H9 (cell line): ENCODE measurements around the gene SCEL. TPM values are rescaled to one million over a fixed set of nuclear protein-coding genes. Genes with fewer than 3 reads are reported as not detected.
A peak's percentile ranks its signal among the peaks of the same experiment; 100 is the strongest.

Source experiments
- DNase-seq: peaks from one replicate; pipeline ENCODE4 v3.0.0-alpha.2; 2017
- H2AFZ ChIP-seq: one replicate; pipeline ENCODE4 v1.6.1; 2013; ENCODE audit warnings: mild to moderate bottlenecking, low read length, control low read depth, moderate library complexity
- H2AK5ac ChIP-seq: 2 replicates; pipeline ENCODE4 v1.6.1; 2013; ENCODE audit warnings: low read length, control low read depth, mixed read lengths; ENCODE audit not compliant: insufficient read length
- H2BK120ac ChIP-seq: one replicate; pipeline ENCODE4 v1.6.1; 2013; ENCODE audit warnings: low read depth, mild to moderate bottlenecking, low read length, control low read depth, inconsistent platforms; ENCODE audit not compliant: poor library complexity, severe bottlenecking
- H2BK12ac ChIP-seq: 2 replicates; pipeline ENCODE4 v1.6.1; 2013; ENCODE audit warnings: low read length, control low read depth, mixed read lengths, low read depth; ENCODE audit not compliant: insufficient read length
- H2BK15ac ChIP-seq: 2 replicates; pipeline ENCODE4 v1.6.1; 2013; ENCODE audit warnings: low read depth, low read length, control low read depth
- H2BK20ac ChIP-seq: one replicate; pipeline ENCODE4 v1.6.1; 2013; ENCODE audit warnings: low read depth, mild to moderate bottlenecking, low read length, control low read depth, inconsistent platforms; ENCODE audit not compliant: poor library complexity, severe bottlenecking
- H2BK5ac ChIP-seq: 2 replicates; pipeline ENCODE4 v1.6.1; 2013; ENCODE audit warnings: low read length, control low read depth, mixed read lengths; ENCODE audit not compliant: insufficient read length
- H3K14ac ChIP-seq: 2 replicates; pipeline ENCODE4 v1.6.1; 2013; ENCODE audit warnings: low read length, control low read depth; ENCODE audit not compliant: insufficient read depth
- H3K18ac ChIP-seq: 2 replicates; pipeline ENCODE4 v1.6.1; 2013; ENCODE audit warnings: low read depth, mild to moderate bottlenecking, mixed read lengths, low read length, control low read depth; ENCODE audit not compliant: insufficient read length
- H3K23ac ChIP-seq: 2 replicates; pipeline ENCODE4 v1.6.1; 2013; ENCODE audit warnings: low read length, control low read depth, mixed read lengths, low read depth; ENCODE audit not compliant: insufficient read length
- H3K23me2 ChIP-seq: 2 replicates; pipeline ENCODE4 v1.6.1; 2013; ENCODE audit warnings: low read depth, mild to moderate bottlenecking, mixed read lengths, low read length, control low read depth; ENCODE audit not compliant: insufficient read length, poor library complexity, severe bottlenecking
- H3K27ac ChIP-seq: 2 replicates; pipeline ENCODE4 v1.5.1; 2013; ENCODE audit warnings: low read length, control low read depth, mixed read lengths, low read depth; ENCODE audit not compliant: insufficient read length
- H3K27me3 ChIP-seq: 2 replicates; pipeline ENCODE4 v1.6.1; 2013; ENCODE audit warnings: low read length, control low read depth, inconsistent platforms; ENCODE audit not compliant: insufficient read depth
- H3K4ac ChIP-seq: 2 replicates; pipeline ENCODE4 v1.6.1; 2013; ENCODE audit warnings: low read depth, mild to moderate bottlenecking, control low read depth, inconsistent platforms, low read length, moderate library complexity
- H3K4me1 ChIP-seq: 2 replicates; pipeline ENCODE4 v1.6.1; 2013; ENCODE audit warnings: low read length, control low read depth, inconsistent platforms; ENCODE audit not compliant: insufficient read depth
- H3K4me2 ChIP-seq: 2 replicates; pipeline ENCODE4 v1.6.1; 2013; ENCODE audit warnings: low read length, control low read depth, mixed read lengths; ENCODE audit not compliant: insufficient read length, insufficient read depth
- H3K56ac ChIP-seq: 2 replicates; pipeline ENCODE4 v1.6.1; 2013; ENCODE audit warnings: low read depth, mild to moderate bottlenecking, mixed read lengths, low read length, control low read depth; ENCODE audit not compliant: insufficient read length
- H3K79me1 ChIP-seq: 2 replicates; pipeline ENCODE4 v1.6.1; 2013; ENCODE audit warnings: low read depth, mild to moderate bottlenecking, moderate library complexity, low read length, control low read depth, inconsistent platforms; ENCODE audit not compliant: insufficient read depth, poor library complexity, severe bottlenecking
- H3K79me2 ChIP-seq: 2 replicates; pipeline ENCODE4 v1.6.1; 2013; ENCODE audit warnings: low read length, control low read depth, inconsistent platforms; ENCODE audit not compliant: insufficient read depth
- H3K9ac ChIP-seq: 2 replicates; pipeline ENCODE4 v1.6.1; 2013; ENCODE audit warnings: low read length, control low read depth, mixed read lengths; ENCODE audit not compliant: insufficient read length; ENCODE audit errors: extremely low read depth
- H3K9me3 ChIP-seq: one replicate; pipeline ENCODE4 v1.6.1; 2013; ENCODE audit warnings: low read depth, low read length, inconsistent platforms; ENCODE audit not compliant: control insufficient read depth
- H3T11ph ChIP-seq: one replicate; pipeline ENCODE4 v1.6.1; 2013; ENCODE audit warnings: mild to moderate bottlenecking, low read length, control low read depth, inconsistent platforms
- H4K20me1 ChIP-seq: one replicate; pipeline ENCODE4 v1.6.1; 2013; ENCODE audit not compliant: control insufficient read depth, insufficient read length, insufficient read depth
- H4K5ac ChIP-seq: 2 replicates; pipeline ENCODE4 v1.6.1; 2013; ENCODE audit warnings: low read depth, mild to moderate bottlenecking, mixed read lengths, low read length, control low read depth; ENCODE audit not compliant: insufficient read length
- H4K8ac ChIP-seq: replicated peaks from 2 replicates; pipeline ENCODE4 v1.6.1; 2013; ENCODE audit warnings: low read length, control low read depth, mixed read lengths, low read depth; ENCODE audit not compliant: insufficient read length
- H4K91ac ChIP-seq: 2 replicates; pipeline ENCODE4 v1.6.1; 2013; ENCODE audit warnings: low read depth, mild to moderate bottlenecking, moderate library complexity, mixed read lengths, low read length, control low read depth; ENCODE audit not compliant: insufficient read length
- H3K27ac Mint-ChIP-seq, 3 experiments: 2 replicates in 2 of 3; 3 replicates in 1 of 3; pipeline ENCODE4 v1.8.0; 2020 to 2021; ENCODE audit warnings: mixed read lengths in 3 of 3, mild to moderate bottlenecking in 1 of 3, moderate library complexity in 1 of 3
- H3K27me3 Mint-ChIP-seq: 2 replicates; pipeline ENCODE4 v1.8.0; 2021; ENCODE audit warnings: low read depth, mild to moderate bottlenecking, moderate library complexity, mixed read lengths
- H3K36me3 Mint-ChIP-seq, 3 experiments: 2 replicates in 2 of 3; 3 replicates in 1 of 3; pipeline ENCODE4 v1.8.0; 2020 to 2021; ENCODE audit warnings: low read depth in 3 of 3, mixed read lengths in 3 of 3; ENCODE audit not compliant: insufficient read depth in 1 of 3
- H3K4me1 Mint-ChIP-seq, 2 experiments: 2 replicates each; pipeline ENCODE4 v1.8.0; 2020; ENCODE audit warnings: mixed read lengths in 2 of 2
- H3K4me3 Mint-ChIP-seq, 2 experiments: 2 replicates in 1 of 2; 3 replicates in 1 of 2; pipeline ENCODE4 v1.8.0; 2020 to 2021; ENCODE audit warnings: mild to moderate bottlenecking in 2 of 2, mixed read lengths in 2 of 2, moderate library complexity in 1 of 2
- H3K9me3 Mint-ChIP-seq, 2 experiments: 2 replicates in 1 of 2; 3 replicates in 1 of 2; pipeline ENCODE4 v1.8.0; 2020; ENCODE audit warnings: mild to moderate bottlenecking in 2 of 2, mixed read lengths in 2 of 2, moderate library complexity in 1 of 2
- WGBS: extraction: QIAGEN DNeasy Blood & Tissue Kit; methylation state at CpG from one replicate; pipeline ENCODE4 v1.1.7; 2013; ENCODE audit warnings: missing lambda C conversion rate, low lambda C conversion rate, mixed read lengths; ENCODE audit not compliant: insufficient read length; ENCODE audit errors: extremely low coverage; 5-methylcytosine and 5-hydroxymethylcytosine counted together
- total RNA-seq: library from RNA; stranded (reverse); gene quantifications from 2 replicates; pipeline ENCODE4 v1.2.1, GENCODE V29; 2021
- TF ChIP-seq, protein P1 (sequence below): fragments of 200-600 bp; sonication (generic); conservative IDR thresholded peaks from 3 replicates; pipeline ENCODE4 v1.8.0; 2021; ENCODE audit warnings: antibody characterized with exemption, mild to moderate bottlenecking

Gene SCEL
- total RNA-seq, 1 experiment from 2014 or later, result not detected

DNA sequence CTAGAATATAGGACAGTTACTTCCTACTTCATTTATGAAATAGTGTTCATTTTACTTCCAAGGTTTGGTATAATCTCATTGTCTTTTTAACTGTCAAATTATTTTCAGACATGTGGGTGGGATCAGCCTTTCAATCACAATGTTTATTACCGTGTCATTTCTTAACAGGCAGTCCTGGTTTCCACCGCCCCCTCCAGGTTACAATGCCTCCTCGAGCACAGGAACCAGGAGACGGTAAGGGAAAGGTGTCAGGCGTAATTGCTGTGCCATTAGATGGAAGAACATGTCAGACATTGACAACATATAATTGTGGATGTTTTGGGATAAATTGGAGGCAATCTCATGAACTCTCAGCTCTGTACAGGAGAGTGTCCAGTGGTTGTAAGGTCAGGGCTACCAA lies 36.5 kb downstream of the SCEL start:
- WGBS, result no CpG with 5 or more reads among the region's 5 CpGs
- H3K4me3 Mint-ChIP-seq, result no peak overlapping the region
- Histone ChIP-seq H3K27me3 (no peaks in the 10 kb centered on the region), H4K91ac (no peak overlapping the region), H4K20me1 (no peaks in the 10 kb centered on the region), H3K23ac (no peak overlapping the region), H3K27ac (no peak overlapping the region), H3T11ph (no peak overlapping the region), H2BK5ac (no peak overlapping the region), H3K4me2 (no peak overlapping the region), H3K4me1 (no peaks in the 10 kb centered on the region), H2AK5ac (no peak overlapping the region), H3K56ac (no peak overlapping the region), H2BK20ac (no peak overlapping the region), H4K5ac (no peak overlapping the region), H3K79me2 (no peaks in the 10 kb centered on the region), H3K14ac (no peak overlapping the region), H3K79me1 (no peaks in the 10 kb centered on the region), H4K8ac (no peak overlapping the region), H3K18ac (no peak overlapping the region), H3K23me2 (no peaks in the 10 kb centered on the region), H3K9ac (no peak overlapping the region), H3K9me3 (no peaks in the 10 kb centered on the region), H2BK15ac (no peak overlapping the region), H2BK120ac (no peak overlapping the region), H3K4ac (no peak overlapping the region), H2BK12ac (no peak overlapping the region), H2AFZ (no peak overlapping the region)
- peak overlapping the region in 1 of 3 experiments; percentile 67; a peak in 1 of 7 replicates for H3K27ac Mint-ChIP-seq
- no peaks in the 10 kb centered on the region for H3K36me3 Mint-ChIP-seq
- TF ChIP-seq, protein P1, sequence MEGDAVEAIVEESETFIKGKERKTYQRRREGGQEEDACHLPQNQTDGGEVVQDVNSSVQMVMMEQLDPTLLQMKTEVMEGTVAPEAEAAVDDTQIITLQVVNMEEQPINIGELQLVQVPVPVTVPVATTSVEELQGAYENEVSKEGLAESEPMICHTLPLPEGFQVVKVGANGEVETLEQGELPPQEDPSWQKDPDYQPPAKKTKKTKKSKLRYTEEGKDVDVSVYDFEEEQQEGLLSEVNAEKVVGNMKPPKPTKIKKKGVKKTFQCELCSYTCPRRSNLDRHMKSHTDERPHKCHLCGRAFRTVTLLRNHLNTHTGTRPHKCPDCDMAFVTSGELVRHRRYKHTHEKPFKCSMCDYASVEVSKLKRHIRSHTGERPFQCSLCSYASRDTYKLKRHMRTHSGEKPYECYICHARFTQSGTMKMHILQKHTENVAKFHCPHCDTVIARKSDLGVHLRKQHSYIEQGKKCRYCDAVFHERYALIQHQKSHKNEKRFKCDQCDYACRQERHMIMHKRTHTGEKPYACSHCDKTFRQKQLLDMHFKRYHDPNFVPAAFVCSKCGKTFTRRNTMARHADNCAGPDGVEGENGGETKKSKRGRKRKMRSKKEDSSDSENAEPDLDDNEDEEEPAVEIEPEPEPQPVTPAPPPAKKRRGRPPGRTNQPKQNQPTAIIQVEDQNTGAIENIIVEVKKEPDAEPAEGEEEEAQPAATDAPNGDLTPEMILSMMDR, result no peak; the same call in 2 of the 3 replicates
- DNase-seq, result no peak
- H3K27me3 Mint-ChIP-seq, result no peaks in the 10 kb centered on the region
- H3K9me3 Mint-ChIP-seq, result no peaks in the 10 kb centered on the region
- no peaks in the 10 kb centered on the region for H3K4me1 Mint-ChIP-seq
